Vagina (tissue), 2 donors: ENCODE data around the gene POU2F3. TPM values are rescaled to one million over a fixed set of nuclear protein-coding genes. Genes with fewer than 3 reads are reported as not detected.

Source experiments
- DNase-seq, 2 donors: peaks; one replicate each; pipeline ENCODE4 v3.0.0-alpha.2; 2017; ENCODE audit errors: extremely low spot score in 2 of 2
- H3K27ac ChIP-seq: fragments of 200-600 bp; sonication (generic); one replicate; pipeline ENCODE4 v1.5.1; 2019
- H3K27me3 ChIP-seq: fragments of 200-600 bp; sonication (generic); one replicate; pipeline ENCODE4 v1.5.1; 2019
- H3K36me3 ChIP-seq, 2 donors: fragments of 200-600 bp; sonication (generic); one replicate each; pipeline ENCODE4 v1.5.1; 2017 to 2019
- H3K4me1 ChIP-seq: fragments of 200-600 bp; sonication (generic); one replicate; pipeline ENCODE4 v1.5.1; 2019
- H3K4me3 ChIP-seq, 2 donors: fragments of 200-600 bp; sonication (generic); 1 replicate in 1 of 2; 2 replicates in 1 of 2; pipeline ENCODE4 v1.5.1; 2016 to 2019
- H3K9me3 ChIP-seq: fragments of 200-600 bp; sonication (generic); one replicate; pipeline ENCODE4 v1.5.1; 2019
- CTCF ChIP-seq, 3 experiments: fragments of 450-650 bp in 2 of 3; fragments of 200-600 bp in 1 of 3; sonication (generic) in 1 of 3; IDR thresholded peaks; one replicate each; pipeline ENCODE4 v1.5.1; 2017 to 2019; ENCODE audit warnings: antibody characterized with exemption in 3 of 3, mild to moderate bottlenecking in 2 of 3, moderate library complexity in 2 of 3
- POLR2A ChIP-seq, 2 donors: fragments of 450-650 bp; IDR thresholded peaks; one replicate each; pipeline ENCODE4 v1.6.1; 2017; ENCODE audit warnings: antibody characterized with exemption in 2 of 2, mild to moderate bottlenecking in 2 of 2, moderate library complexity in 2 of 2
- POLR2AphosphoS5 ChIP-seq, 2 donors: sonication (generic); formaldehyde crosslinking; IDR thresholded peaks; one replicate each; pipeline ENCODE4 v1.9.0; 2017; ENCODE audit warnings: antibody characterized with exemption in 2 of 2, mild to moderate bottlenecking in 2 of 2, low read depth in 1 of 2; ENCODE audit not compliant: insufficient read depth in 1 of 2
- intact Hi-C: fragments of 100-400 bp; cut with DNase I; formaldehyde crosslinking; loops from one replicate; pipeline ENCODE4 v1.15.1; 2023
- total RNA-seq: library from RNA; depleted of rRNA; stranded (reverse); fragments of >200 nt; gene quantifications from one replicate; pipeline ENCODE4 v1.2.3, GENCODE V29; 2016

POU2F3 gene
- total RNA-seq, 1 donor from 2014 or later = 2.7 TPM

DNA sequence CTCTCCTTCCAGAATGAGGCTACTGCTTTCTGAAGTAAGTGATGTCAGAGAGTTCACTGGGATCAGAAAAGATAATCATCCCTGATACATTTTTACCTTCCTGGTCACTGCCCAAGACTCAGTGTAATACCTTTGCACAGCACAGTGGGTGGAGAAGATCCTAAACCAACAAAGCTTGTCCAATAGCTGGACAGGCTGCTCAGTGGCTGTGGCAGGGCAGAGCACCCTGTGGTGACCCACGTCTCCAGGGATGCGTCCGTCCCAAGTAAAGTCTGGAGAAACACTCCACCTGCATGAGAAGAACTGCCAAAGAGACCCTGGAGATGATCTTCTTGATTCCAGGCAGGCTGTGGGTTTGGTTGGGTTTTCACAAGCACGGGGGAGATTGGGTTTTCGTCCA lies 54.2 kb downstream of the POU2F3 start:
- TF ChIP-seq CTCF (IDR thresholded peaks at IDR 0.05) (no peak), POLR2AphosphoS5 (IDR thresholded peaks at IDR 0.05; ENCODE audit: insufficient read depth in 1 of 2, low read depth in 1 of 2) (no peak), POLR2A (IDR thresholded peaks at IDR 0.05) (no peak)
- intact Hi-C loops = no loop called here

DNA sequence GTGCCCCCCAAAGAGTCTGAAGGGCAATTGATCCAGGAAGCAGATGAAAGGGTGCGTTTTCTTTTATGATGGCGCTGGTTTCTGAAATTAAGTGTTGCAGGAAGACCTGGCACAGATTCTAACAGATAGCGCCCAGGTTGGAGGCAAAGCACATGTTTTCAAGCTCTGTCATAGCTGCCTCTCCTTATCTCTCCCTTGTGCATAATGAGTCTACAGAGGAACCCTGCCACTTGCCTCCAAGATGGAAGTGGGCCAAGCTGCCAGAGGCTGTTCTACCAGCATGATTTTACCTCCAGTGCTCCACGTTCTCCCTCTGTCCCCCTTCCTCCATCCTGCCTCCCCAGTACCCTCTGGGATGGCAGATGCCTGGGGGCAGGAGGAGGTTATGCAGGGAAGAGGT lies 55.2 kb downstream of the POU2F3 start:
- DNase-seq = no peak
- H3K27me3 ChIP-seq = no peaks in the 10 kb centered on the region
- no peaks in the 10 kb centered on the region for H3K36me3 ChIP-seq
- H3K4me1 ChIP-seq = peaks cover 5% of the 10 kb centered on the region
- intact Hi-C loops = no loop called here
- TF ChIP-seq POLR2AphosphoS5 (IDR thresholded peaks at IDR 0.05; ENCODE audit: insufficient read depth in 1 of 2, low read depth in 1 of 2) (no peak), POLR2A (IDR thresholded peaks at IDR 0.05) (no peak), CTCF (IDR thresholded peaks at IDR 0.05) (no peak)
- no peaks in the 10 kb centered on the region for H3K9me3 ChIP-seq
- H3K27ac ChIP-seq = no peak overlapping the region
- no peak overlapping the region for H3K4me3 ChIP-seq

More for the DNA sequence above, 54.2 kb downstream of the POU2F3 start:
- Histone ChIP-seq H3K4me1 (no peaks in the 10 kb centered on the region), H3K27ac (no peak overlapping the region), H3K9me3 (no peaks in the 10 kb centered on the region), H3K27me3 (no peaks in the 10 kb centered on the region), H3K4me3 (no peak overlapping the region), H3K36me3 (no peaks in the 10 kb centered on the region)
- DNase-seq = no peak

DNA sequence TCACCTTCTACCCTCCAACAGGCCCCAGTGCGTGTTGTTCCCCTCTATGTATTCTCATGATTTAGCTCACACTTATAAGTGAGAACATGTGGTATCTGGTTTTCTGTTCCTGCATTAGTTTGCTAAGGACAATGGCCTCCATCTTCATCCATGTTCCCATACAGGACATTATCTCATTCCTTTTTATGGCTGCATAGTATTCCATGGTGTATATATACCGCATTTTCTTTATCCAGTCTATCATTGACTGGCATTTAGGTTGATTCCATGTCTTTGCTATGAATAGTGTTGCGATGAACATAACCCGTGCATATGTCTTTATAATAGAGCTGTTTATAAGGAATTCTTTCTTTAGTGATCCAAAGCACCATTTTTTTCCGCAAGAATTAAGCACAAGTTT lies 56.6 kb downstream of the POU2F3 start:
- peaks cover 7% of the 10 kb centered on the region for H3K4me1 ChIP-seq
- intact Hi-C loops = no loop called here
- no peak for TF ChIP-seq CTCF (IDR thresholded peaks at IDR 0.05)
- no peak overlapping the region for H3K4me3 ChIP-seq
- DNase-seq = no peak
- H3K9me3 ChIP-seq = no peaks in the 10 kb centered on the region
- no peak overlapping the region for H3K27ac ChIP-seq
- H3K27me3 ChIP-seq = no peaks in the 10 kb centered on the region
- no peaks in the 10 kb centered on the region for H3K36me3 ChIP-seq

DNA sequence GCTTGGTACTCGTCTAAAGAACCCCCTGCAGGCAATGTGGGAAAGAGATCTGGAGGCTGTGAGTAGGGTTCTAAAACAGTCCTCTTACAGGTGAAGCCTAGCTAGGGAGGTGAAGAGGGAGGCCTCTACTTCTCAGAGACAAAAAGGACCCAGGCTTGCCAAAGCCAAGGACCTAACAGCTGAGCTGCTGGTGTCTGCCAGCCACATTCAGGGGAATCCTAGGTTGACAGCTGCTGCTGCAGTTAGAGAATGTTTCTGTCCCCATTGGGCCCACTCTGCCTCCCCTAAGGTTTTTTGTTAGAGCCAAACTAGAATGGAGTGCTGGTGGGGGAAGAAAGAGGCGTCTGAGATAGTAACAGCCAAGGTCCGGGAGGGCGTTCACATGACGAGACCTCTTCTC lies 58.5 kb downstream of the POU2F3 start:
- no peak for DNase-seq
- intact Hi-C loops = no loop called here

More for the DNA sequence above, 58.5 kb downstream of the POU2F3 start:
- Histone ChIP-seq H3K9me3 (no peaks in the 10 kb centered on the region), H3K4me3 (no peak overlapping the region), H3K36me3 (no peaks in the 10 kb centered on the region), H3K27me3 (no peaks in the 10 kb centered on the region), H3K4me1 (peaks cover 9% of the 10 kb centered on the region), H3K27ac (no peak overlapping the region)
- TF ChIP-seq POLR2AphosphoS5 (IDR thresholded peaks at IDR 0.05; ENCODE audit: insufficient read depth in 1 of 2, low read depth in 1 of 2) (no peak), POLR2A (IDR thresholded peaks at IDR 0.05) (no peak), CTCF (IDR thresholded peaks at IDR 0.05) (no peak)
